H1 (cell line): ENCODE results near the gene ARHGAP8. TPM values are rescaled to one million over a fixed set of nuclear protein-coding genes. Genes with fewer than 3 reads are reported as not detected.

ENCODE experiments used
- CTCF ChIA-PET: fragments of 300-600 bp; sonication (Branson Sonifier 250); formaldehyde crosslinking; loops from one replicate; lab custom pipeline; 2021; ENCODE audit not compliant: partially characterized antibody; lab: Charles Lee
- POLR2A ChIA-PET: fragments of 300-600 bp; sonication (Branson Sonifier 250); formaldehyde crosslinking; loops from one replicate; lab custom pipeline; 2021; ENCODE audit warnings: inconsistent platforms; ENCODE audit not compliant: partially characterized antibody; lab: Charles Lee
- DNase-seq, 2 experiments: peaks; one replicate each; pipeline versions ENCODE4 v3.0.0 to v3.0.0-alpha.2; 2010 to 2022; ENCODE audit warnings: low spot score in 2 of 2, low read depth in 1 of 2, mixed read lengths in 1 of 2
- FAIRE-seq: peaks from 2 replicates; lab custom pipeline; 2011; peaks lifted over from hg19 to GRCh38; lab: Jason Lieb, UNC
- H2AFZ ChIP-seq: 2 replicates; pipeline ENCODE4 v1.8.1; 2012; ENCODE audit warnings: low read length, inconsistent platforms
- H2AK5ac ChIP-seq: 2 replicates; pipeline ENCODE4 v1.6.1; 2013; ENCODE audit warnings: low read depth, low read length
- H2BK120ac ChIP-seq: replicated peaks from 2 replicates; pipeline ENCODE3; 2013; ENCODE audit warnings: low read depth, low read length, inconsistent platforms
- H2BK12ac ChIP-seq: 2 replicates; pipeline ENCODE4 v1.6.1; 2013; ENCODE audit warnings: low read depth, low read length
- H2BK15ac ChIP-seq: 2 replicates; pipeline ENCODE4 v1.6.1; 2013; ENCODE audit warnings: low read length
- H2BK20ac ChIP-seq: 2 replicates; pipeline ENCODE4 v1.6.1; 2013; ENCODE audit warnings: low read length
- H2BK5ac ChIP-seq: 2 replicates; pipeline ENCODE4 v1.6.1; 2013; ENCODE audit warnings: low read depth, low read length
- H3K14ac ChIP-seq: 2 replicates; pipeline ENCODE4 v1.6.1; 2013; ENCODE audit warnings: inconsistent platforms; ENCODE audit not compliant: insufficient read length
- H3K18ac ChIP-seq: 2 replicates; pipeline ENCODE4 v1.6.1; 2013; ENCODE audit warnings: low read length; ENCODE audit errors: extremely low read depth
- H3K23ac ChIP-seq: 2 replicates; pipeline ENCODE4 v1.6.1; 2013; ENCODE audit warnings: inconsistent platforms; ENCODE audit not compliant: insufficient read length
- H3K23me2 ChIP-seq: 2 replicates; pipeline ENCODE4 v1.6.1; 2013; ENCODE audit warnings: low read depth, low read length
- H3K27ac ChIP-seq: 2 replicates; pipeline ENCODE4 v1.6.1; 2011; ENCODE audit warnings: low read depth, low read length, inconsistent platforms
- H3K27me3 ChIP-seq, 4 experiments: replicated peaks in 1 of 4; 1 replicate in 1 of 4; 2 replicates in 3 of 4; pipeline versions ENCODE4 v1.6.1 to v1.8.1; 2011 to 2013; ENCODE audit warnings: low read length in 3 of 4, mild to moderate bottlenecking in 3 of 4, inconsistent platforms in 2 of 4, mixed read lengths in 2 of 4, moderate library complexity in 1 of 4; ENCODE audit not compliant: control insufficient read depth in 3 of 4, insufficient read depth in 3 of 4; ENCODE audit errors: extremely low read depth in 1 of 4
- H3K36me3 ChIP-seq, 4 experiments: 2 replicates each; pipeline versions ENCODE4 v1.6.1 to v1.8.1; 2011 to 2013; ENCODE audit warnings: mild to moderate bottlenecking in 4 of 4, low read length in 3 of 4, moderate library complexity in 2 of 4, control low read depth in 1 of 4, inconsistent platforms in 1 of 4; ENCODE audit not compliant: insufficient read depth in 4 of 4, control insufficient read depth in 2 of 4
- H3K4ac ChIP-seq: replicated peaks from 2 replicates; pipeline ENCODE3; 2013; ENCODE audit warnings: low read length, low read depth, mixed read lengths, inconsistent platforms; ENCODE audit not compliant: insufficient read length
- H3K4me1 ChIP-seq, 4 experiments: replicated peaks in 1 of 4; 1 replicate in 1 of 4; 2 replicates in 3 of 4; pipeline versions ENCODE4 v1.6.1 to v1.8.1; 2011 to 2013; ENCODE audit warnings: low read length in 3 of 4, inconsistent platforms in 2 of 4, mixed read lengths in 1 of 4; ENCODE audit not compliant: insufficient read depth in 4 of 4, control insufficient read depth in 3 of 4
- H3K4me2 ChIP-seq, 2 experiments: 2 replicates each; pipeline versions ENCODE4 v1.6.1 to v1.8.1; 2011 to 2013; ENCODE audit warnings: low read depth in 2 of 2, low read length in 2 of 2, control low read depth in 1 of 2, inconsistent platforms in 1 of 2, mild to moderate bottlenecking in 1 of 2; ENCODE audit not compliant: insufficient read depth in 1 of 2
- H3K4me3 ChIP-seq, 4 experiments: fragments of 200-600, 300-600 bp in 1 of 4; sonication (generic), shearing (Covaris generic), sonication (Bioruptor Twin) in 1 of 4; 2 replicates each; pipeline versions ENCODE4 v1.5.1 to v1.8.1; 2011 to 2016; ENCODE audit warnings: low read length in 4 of 4, low read depth in 3 of 4, control low read depth in 2 of 4, inconsistent platforms in 2 of 4, mild to moderate bottlenecking in 2 of 4, mixed read lengths in 1 of 4, moderate library complexity in 1 of 4; ENCODE audit not compliant: insufficient read depth in 2 of 4; ENCODE audit errors: extremely low read depth in 1 of 4
- H3K56ac ChIP-seq: replicated peaks from 2 replicates; pipeline ENCODE3; 2013; ENCODE audit warnings: low read depth, mild to moderate bottlenecking, mixed read lengths, low read length, inconsistent platforms; ENCODE audit not compliant: insufficient read length
- H3K79me1 ChIP-seq: 2 replicates; pipeline ENCODE4 v1.6.1; 2013; ENCODE audit warnings: low read depth, low read length, control low read depth
- H3K79me2 ChIP-seq, 2 experiments: 2 replicates each; pipeline versions ENCODE4 v1.6.1 to v1.8.1; 2012 to 2013; ENCODE audit warnings: low read length in 2 of 2, mild to moderate bottlenecking in 2 of 2, inconsistent platforms in 1 of 2; ENCODE audit not compliant: insufficient read depth in 2 of 2, control insufficient read depth in 1 of 2
- H3K9ac ChIP-seq, 4 experiments: replicated peaks in 1 of 4; 1 replicate in 1 of 4; 2 replicates in 3 of 4; pipeline versions ENCODE4 v1.6.1 to v1.8.1; 2011 to 2013; ENCODE audit warnings: low read depth in 3 of 4, low read length in 3 of 4, control low read depth in 2 of 4, mild to moderate bottlenecking in 2 of 4, moderate library complexity in 2 of 4, inconsistent platforms in 1 of 4; ENCODE audit errors: extremely low read depth in 1 of 4
- H3K9me3 ChIP-seq, 2 experiments: 2 replicates each; pipeline versions ENCODE4 v1.6.1 to v1.8.1; 2012 to 2013; ENCODE audit warnings: mild to moderate bottlenecking in 2 of 2, moderate library complexity in 2 of 2, control low read depth in 1 of 2, inconsistent platforms in 1 of 2, low read depth in 1 of 2, low read length in 1 of 2, mixed read lengths in 1 of 2; ENCODE audit not compliant: insufficient read depth in 2 of 2
- H4K20me1 ChIP-seq, 2 experiments: replicated peaks in 1 of 2; 2 replicates each; pipeline versions ENCODE3 to v1.8.1; 2011 to 2013; ENCODE audit warnings: inconsistent platforms in 2 of 2, low read length in 2 of 2, mild to moderate bottlenecking in 1 of 2; ENCODE audit not compliant: insufficient read depth in 2 of 2, control insufficient read depth in 1 of 2
- H4K5ac ChIP-seq: 2 replicates; pipeline ENCODE4 v1.6.1; 2013; ENCODE audit warnings: low read length, low read depth, mixed read lengths, inconsistent platforms; ENCODE audit not compliant: insufficient read length
- H4K8ac ChIP-seq: 2 replicates; pipeline ENCODE4 v1.8.0; 2013; ENCODE audit warnings: mild to moderate bottlenecking, moderate library complexity, low read length, inconsistent platforms; ENCODE audit not compliant: insufficient read depth; ENCODE audit errors: extremely low read depth
- H4K91ac ChIP-seq: replicated peaks from 2 replicates; pipeline ENCODE3; 2013; ENCODE audit warnings: low read length, mixed read lengths, inconsistent platforms; ENCODE audit not compliant: insufficient read length
- CBX8 ChIP-seq: fragments of 300-800, 300-1000 bp; sonication (generic); IDR thresholded peaks from 2 replicates; pipeline ENCODE4 v1.7.1; 2016; ENCODE audit warnings: low read depth, low read length, borderline replicate concordance
- CHD1 ChIP-seq: IDR thresholded peaks from 2 replicates; pipeline ENCODE4 v1.6.1; 2012; ENCODE audit warnings: low read depth, low read length, improper control_type of control experiment
- E2F6 ChIP-seq: IDR thresholded peaks from 2 replicates; pipeline ENCODE4 v1.6.1; 2012; ENCODE audit warnings: inconsistent platforms
- HDAC6 ChIP-seq: IDR thresholded peaks from one replicate; pipeline ENCODE4 v1.7.1; 2012; ENCODE audit warnings: low read depth, mild to moderate bottlenecking, inconsistent platforms, low read length, moderate library complexity
- JUND ChIP-seq: IDR thresholded peaks from 2 replicates; pipeline ENCODE4 v1.6.1; 2011; ENCODE audit warnings: mild to moderate bottlenecking, improper control_type of control experiment, low read length
- NRF1 ChIP-seq: IDR thresholded peaks from 2 replicates; pipeline ENCODE4 v1.6.1; 2011; ENCODE audit warnings: mild to moderate bottlenecking, low read depth, low read length, improper control_type of control experiment
- RFX5 ChIP-seq: IDR thresholded peaks from 2 replicates; pipeline ENCODE4 v1.6.1; 2011; ENCODE audit warnings: low read depth, low read length, improper control_type of control experiment, borderline replicate concordance
- RXRA ChIP-seq: IDR thresholded peaks from 2 replicates; pipeline ENCODE4 v1.6.1; 2011; ENCODE audit warnings: low read depth, mild to moderate bottlenecking, low read length, moderate library complexity; ENCODE audit not compliant: insufficient read depth
- SP4 ChIP-seq: IDR thresholded peaks from 2 replicates; pipeline ENCODE4 v1.6.1; 2012; ENCODE audit warnings: low read length, inconsistent platforms
- WGBS, 2 experiments: shearing (Covaris generic) in 1 of 2; methylation state at CpG; one replicate each; pipeline versions ENCODE4 v1.1.6 to v1.1.7; 2013 to 2015; ENCODE audit warnings: low lambda C conversion rate in 2 of 2, mixed read lengths in 2 of 2, inconsistent platforms in 1 of 2, low coverage in 1 of 2, missing lambda C conversion rate in 1 of 2; ENCODE audit not compliant: insufficient replicate concordance in 2 of 2, insufficient coverage in 1 of 2, insufficient read length in 1 of 2; ENCODE audit errors: extremely low coverage in 1 of 2, missing lambda C conversion rate in 1 of 2; 5-methylcytosine and 5-hydroxymethylcytosine counted together
- polyA plus RNA-seq, 7 experiments: library from polyadenylated mRNA; depleted of rRNA in 3 of 7; stranded (reverse) in 5 of 7; unstranded in 2 of 7; fragments of >200 nt in 5 of 7; fragments of 200-250 nt in 2 of 7; gene quantifications; 1 replicate in 5 of 7; 2 replicates in 1 of 7; 4 replicates in 1 of 7; pipeline versions ENCODE4 v1.2.1 to v1.2.3, GENCODE V29; 2011 to 2013; ENCODE audit warnings: missing spikeins in 2 of 7, mixed read lengths in 2 of 7
- total RNA-seq: library from RNA; stranded (reverse); fragmentation: NEBNext Ultra II Directional; extraction: Animal tissue kit (Norgen Biotek cat#: 25700); gene quantifications from 2 replicates; pipeline ENCODE4 v1.2.1, GENCODE V29; 2021

Gene ARHGAP8
- total and polyA plus RNA-seq, 2 of the 8 experiments (the other 6 are each of a cell fraction or from before 2014, with no cell fraction given) = 35.6 to 47.7 TPM

- Histone ChIP-seq H2AFZ (no peak overlapping the region), H3K9ac (no peak overlapping the region), H3K4me1 (peaks cover 0 to 2% (median 2%) of the 10 kb centered on the region in 4 experiments; a peak in 3 of 7 replicates), H3K4me2 (no peak overlapping the region), H3K79me2 (no peaks in the 10 kb centered on the region), H2BK15ac (no peak overlapping the region), H4K5ac (no peak overlapping the region), H3K23ac (no peak overlapping the region), H3K9me3 (no peaks in the 10 kb centered on the region), H2AK5ac (no peak overlapping the region), H4K20me1 (peaks cover 0 to 10% of the 10 kb centered on the region in 2 experiments), H3K27ac (no peak overlapping the region), H3K36me3 (peaks cover 6 to 26% (median 9%) of the 10 kb centered on the region in 4 experiments; a peak in 5 of 8 replicates), H4K8ac (peak overlapping the region; percentile 72; the same call in 1 of the 2 replicates), H3K27me3 (no peaks in the 10 kb centered on the region), H2BK120ac (no peak overlapping the region), H3K18ac (no peak overlapping the region), H3K23me2 (no peaks in the 10 kb centered on the region), H3K14ac (no peak overlapping the region), H2BK20ac (no peak overlapping the region), H2BK12ac (no peak overlapping the region), H4K91ac (no peak overlapping the region), H2BK5ac (no peak overlapping the region), H3K56ac (no peak overlapping the region), H3K79me1 (no peaks in the 10 kb centered on the region; the same call in 1 of the 2 replicates), H3K4ac (no peak overlapping the region), H3K4me3 (no peak overlapping the region)
- FAIRE-seq = no peak
- 95% methylated on average over 12 of the region's 12 CpGs; no CpG with 5 or more reads in 1 of the 2 experiments for WGBS, 2 experiments
- ChIA-PET CTCF (interaction anchor here (1.1 kb wide), 1 partner anchor 13 kb away, joined by 3 read pairs; no protein-coding TSS in a partner anchor), POLR2A (no interaction called here)
- TF ChIP-seq RFX5 = no peak
- no peak for TF ChIP-seq CBX8
- no peak for TF ChIP-seq HDAC6
- no peak for TF ChIP-seq JUND
- TF ChIP-seq E2F6 = no peak
- TF ChIP-seq RXRA = no peak
- TF ChIP-seq CHD1 = no peak
- TF ChIP-seq NRF1 = no peak
- TF ChIP-seq SP4 = no peak
- DNase-seq = no peak
Measured at GRCh38 chr22:44894321-44894720, 141.9 kb downstream of the ARHGAP8 start.
